ENCODE measurements around the gene CAVIN2. TPM values are rescaled to one million over a fixed set of nuclear protein-coding genes. Genes with fewer than 3 reads are reported as not detected.

Gene CAVIN2
- polyA plus RNA-seq, 3 donors, result 0.07 to 3.1 (median 1.2) TPM

- Mint-ChIP-seq H3K9me3 (peaks cover 8 to 18% (median 13%) of the 10 kb centered on the region in 7 donors), H3K4me3 (no peak overlapping the region), H3K27me3 (ENCODE audit: low read depth in 3 of 3) (no peaks in the 10 kb centered on the region), H3K4me1 (no peaks in the 10 kb centered on the region), H3K27ac (no peak overlapping the region), H3K36me3 (no peaks in the 10 kb centered on the region)
- WGBS (ENCODE audit: insufficient coverage), result 96% methylated on average over 27 of the region's 34 CpGs
- no peak for DNase-seq
- Histone ChIP-seq H3K27ac (ENCODE audit: low read depth in 1 of 2, low read length in 2 of 2) (no peak overlapping the region), H3K4me2 (replicated peaks; ENCODE audit: extremely low read depth, low read length, poor library complexity, severe bottlenecking) (no peak overlapping the region), H3K79me2 (ENCODE audit: insufficient read depth, low read length) (no peaks in the 10 kb centered on the region), H2AFZ (ENCODE audit: insufficient read depth, low read depth, low read length, poor library complexity, severe bottlenecking) (no peak overlapping the region), H3K4me3 (replicated peaks in 1 of 3; ENCODE audit: low read depth in 2 of 3, low read length in 3 of 3) (no peak overlapping the region), H3K9ac (ENCODE audit: insufficient read depth, low read length, poor library complexity, severe bottlenecking) (no peak overlapping the region), H3K9me3 (replicated peaks in 1 of 2; ENCODE audit: control insufficient read depth in 1 of 2, insufficient read depth in 1 of 2, low read length in 2 of 2) (peaks cover 0 to 20% of the 10 kb centered on the region in 2 donors), H3K4me1 (ENCODE audit: control insufficient read depth in 1 of 2, insufficient read depth in 2 of 2, low read length in 2 of 2) (no peaks in the 10 kb centered on the region), H3K36me3 (replicated peaks in 1 of 2; ENCODE audit: control insufficient read depth in 1 of 2, insufficient read depth in 2 of 2, low read length in 2 of 2) (no peaks in the 10 kb centered on the region), H3K27me3 (ENCODE audit: control insufficient read depth in 2 of 2, insufficient read depth in 2 of 2, low read length in 2 of 2) (no peaks in the 10 kb centered on the region), H4K20me1 (ENCODE audit: insufficient read depth, low read length) (no peaks in the 10 kb centered on the region)
- no peak for TF ChIP-seq CTCF (IDR thresholded peaks at IDR 0.05)
- intact Hi-C loops (cut with micrococcal nuclease), result no loop called here
These were observed 35.3 kb upstream of the CAVIN2 start for GRCh38 chr2:191881982-191882816.

- Histone ChIP-seq H3K27ac (ENCODE audit: low read depth in 1 of 2, low read length in 2 of 2) (no peak overlapping the region), H3K4me2 (replicated peaks; ENCODE audit: extremely low read depth, low read length, poor library complexity, severe bottlenecking) (no peak overlapping the region), H3K27me3 (ENCODE audit: control insufficient read depth in 2 of 2, insufficient read depth in 2 of 2, low read length in 2 of 2) (no peaks in the 10 kb centered on the region), H2AFZ (ENCODE audit: insufficient read depth, low read depth, low read length, poor library complexity, severe bottlenecking) (no peak overlapping the region), H4K20me1 (ENCODE audit: insufficient read depth, low read length) (no peaks in the 10 kb centered on the region), H3K4me3 (replicated peaks in 1 of 3; ENCODE audit: low read depth in 2 of 3, low read length in 3 of 3) (no peak overlapping the region), H3K9ac (ENCODE audit: insufficient read depth, low read length, poor library complexity, severe bottlenecking) (no peak overlapping the region), H3K36me3 (replicated peaks in 1 of 2; ENCODE audit: control insufficient read depth in 1 of 2, insufficient read depth in 2 of 2, low read length in 2 of 2) (no peaks in the 10 kb centered on the region), H3K79me2 (ENCODE audit: insufficient read depth, low read length) (no peaks in the 10 kb centered on the region), H3K4me1 (ENCODE audit: control insufficient read depth in 1 of 2, insufficient read depth in 2 of 2, low read length in 2 of 2) (no peaks in the 10 kb centered on the region), H3K9me3 (replicated peaks in 1 of 2; ENCODE audit: control insufficient read depth in 1 of 2, insufficient read depth in 1 of 2, low read length in 2 of 2) (peaks cover 0 to 20% of the 10 kb centered on the region in 2 donors)
- TF ChIP-seq CTCF (IDR thresholded peaks at IDR 0.05), result no peak
- no peaks in the 10 kb centered on the region for H3K27me3 Mint-ChIP-seq (ENCODE audit: low read depth in 3 of 3)
- intact Hi-C loops (cut with micrococcal nuclease), result no loop called here
- H3K4me3 Mint-ChIP-seq, result no peak overlapping the region
- WGBS (ENCODE audit: insufficient coverage), result no CpG with 5 or more reads among the region's 2 CpGs
- no peaks in the 10 kb centered on the region for H3K36me3 Mint-ChIP-seq
- DNase-seq, result no peak
- no peak overlapping the region for H3K27ac Mint-ChIP-seq
- H3K4me1 Mint-ChIP-seq, result no peaks in the 10 kb centered on the region
- peaks cover 8 to 18% (median 13%) of the 10 kb centered on the region in 7 donors for H3K9me3 Mint-ChIP-seq
These were observed 31.8 kb upstream of the CAVIN2 start for GRCh38 chr2:191878548-191879279.
